Body of pancreas (tissue), 4 donors: Measurements from ENCODE around the gene INSYN2B. TPM values are rescaled to one million over a fixed set of nuclear protein-coding genes. Genes with fewer than 3 reads are reported as not detected.

Experiments
- ATAC-seq: fragments of 150-250 bp; one replicate; pipeline ENCODE4 v1.9.1; 2016
- DNase-seq, 4 donors: peaks; one replicate each; pipeline ENCODE4 v3.0.0-alpha.2; 2019
- H3K27ac ChIP-seq, 4 donors: fragments of 200-600 bp; sonication (generic); 1 replicate in 3 of 4; 2 replicates in 1 of 4; pipeline versions ENCODE4 v1.5.1 to v1.6.1; 2016 to 2019; ENCODE audit warnings: mild to moderate bottlenecking in 1 of 4, mixed read lengths in 1 of 4, moderate library complexity in 1 of 4
- H3K27me3 ChIP-seq, 2 donors: fragments of 200-600 bp; sonication (generic); one replicate each; pipeline ENCODE4 v1.6.0; 2016; ENCODE audit warnings: mild to moderate bottlenecking in 1 of 2
- H3K36me3 ChIP-seq, 2 donors: fragments of 200-600 bp; sonication (generic); replicated peaks in 1 of 2; 2 replicates each; pipeline ENCODE4 v1.5.1; 2016; ENCODE audit warnings: low read depth in 2 of 2; ENCODE audit not compliant: insufficient read depth in 1 of 2
- H3K4me1 ChIP-seq: fragments of 200-600 bp; sonication (generic); one replicate; pipeline ENCODE4 v1.6.0; 2016
- H3K4me3 ChIP-seq, 2 donors: fragments of 200-600 bp; sonication (generic); 1 replicate in 1 of 2; 2 replicates in 1 of 2; pipeline ENCODE4 v1.5.1; 2016 to 2019
- H3K9me3 ChIP-seq, 3 donors: fragments of 200-600 bp; sonication (generic); 1 replicate in 2 of 3; 2 replicates in 1 of 3; pipeline ENCODE4 v1.5.1; 2016
- POLR2A ChIP-seq, 3 donors: fragments of 450-650 bp; IDR thresholded peaks; one replicate each; pipeline ENCODE4 v1.6.1; 2016; ENCODE audit warnings: antibody characterized with exemption in 3 of 3, mild to moderate bottlenecking in 2 of 3
- WGBS, 2 donors: methylation state at CpG; one replicate each; pipeline ENCODE4 v1.1.5; 2017; 5-methylcytosine and 5-hydroxymethylcytosine counted together
- intact Hi-C: fragments of 100-400 bp; cut with DNase I; formaldehyde crosslinking; loops from one replicate; pipeline ENCODE4 v1.15.1; 2023
- total RNA-seq, 2 donors: library from RNA; depleted of rRNA; stranded (reverse); fragments of >200 nt; gene quantifications; one replicate each; pipeline ENCODE4 v1.1.0, GENCODE V29; 2016
- TF ChIP-seq, protein P1 (sequence below), 7 experiments: fragments of 450-650 bp in 4 of 7; fragments of 200-600 bp in 3 of 7; sonication (generic) in 3 of 7; IDR thresholded peaks; one replicate each; pipeline ENCODE4 v1.5.1; 2016 to 2019; ENCODE audit warnings: antibody characterized with exemption in 7 of 7

INSYN2B gene
- total RNA-seq, 2 donors from 2014 or later, result not detected

DNA sequence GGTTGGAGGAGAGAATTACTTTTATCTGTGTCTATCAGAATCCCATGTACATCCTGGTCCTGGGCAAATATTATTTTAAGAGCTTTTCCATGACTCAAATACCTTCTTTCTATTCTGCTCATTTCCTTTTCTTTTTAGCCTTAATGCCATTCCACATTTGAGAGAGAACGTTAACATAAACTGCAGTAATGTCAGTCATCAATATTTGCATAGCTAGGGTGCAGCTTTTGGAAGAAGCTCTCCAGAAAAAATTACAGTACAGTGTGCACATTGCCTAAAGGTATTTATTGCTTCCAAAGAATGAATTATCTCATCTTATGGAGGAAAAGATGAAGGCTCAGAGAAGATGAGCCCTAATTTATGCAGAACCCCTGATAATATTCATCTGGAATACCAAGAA lies 58.3 kb downstream of the INSYN2B start:
- no peak overlapping the region for H3K4me3 ChIP-seq
- no peaks in the 10 kb centered on the region for H3K36me3 ChIP-seq
- H3K27me3 ChIP-seq, result no peaks in the 10 kb centered on the region
- 23 to 25% methylated on average over 1 of the region's 1 CpG for WGBS, 2 donors
- TF ChIP-seq POLR2A (IDR thresholded peaks at IDR 0.05), result no peak
- TF ChIP-seq, protein P1, sequence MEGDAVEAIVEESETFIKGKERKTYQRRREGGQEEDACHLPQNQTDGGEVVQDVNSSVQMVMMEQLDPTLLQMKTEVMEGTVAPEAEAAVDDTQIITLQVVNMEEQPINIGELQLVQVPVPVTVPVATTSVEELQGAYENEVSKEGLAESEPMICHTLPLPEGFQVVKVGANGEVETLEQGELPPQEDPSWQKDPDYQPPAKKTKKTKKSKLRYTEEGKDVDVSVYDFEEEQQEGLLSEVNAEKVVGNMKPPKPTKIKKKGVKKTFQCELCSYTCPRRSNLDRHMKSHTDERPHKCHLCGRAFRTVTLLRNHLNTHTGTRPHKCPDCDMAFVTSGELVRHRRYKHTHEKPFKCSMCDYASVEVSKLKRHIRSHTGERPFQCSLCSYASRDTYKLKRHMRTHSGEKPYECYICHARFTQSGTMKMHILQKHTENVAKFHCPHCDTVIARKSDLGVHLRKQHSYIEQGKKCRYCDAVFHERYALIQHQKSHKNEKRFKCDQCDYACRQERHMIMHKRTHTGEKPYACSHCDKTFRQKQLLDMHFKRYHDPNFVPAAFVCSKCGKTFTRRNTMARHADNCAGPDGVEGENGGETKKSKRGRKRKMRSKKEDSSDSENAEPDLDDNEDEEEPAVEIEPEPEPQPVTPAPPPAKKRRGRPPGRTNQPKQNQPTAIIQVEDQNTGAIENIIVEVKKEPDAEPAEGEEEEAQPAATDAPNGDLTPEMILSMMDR (IDR thresholded peaks at IDR 0.05), result no peak
- H3K9me3 ChIP-seq, result no peaks in the 10 kb centered on the region
- H3K4me1 ChIP-seq, result no peaks in the 10 kb centered on the region
- no peak for ATAC-seq
- no peak overlapping the region for H3K27ac ChIP-seq
- intact Hi-C loops, result no loop called here
- DNase-seq, result no peak

DNA sequence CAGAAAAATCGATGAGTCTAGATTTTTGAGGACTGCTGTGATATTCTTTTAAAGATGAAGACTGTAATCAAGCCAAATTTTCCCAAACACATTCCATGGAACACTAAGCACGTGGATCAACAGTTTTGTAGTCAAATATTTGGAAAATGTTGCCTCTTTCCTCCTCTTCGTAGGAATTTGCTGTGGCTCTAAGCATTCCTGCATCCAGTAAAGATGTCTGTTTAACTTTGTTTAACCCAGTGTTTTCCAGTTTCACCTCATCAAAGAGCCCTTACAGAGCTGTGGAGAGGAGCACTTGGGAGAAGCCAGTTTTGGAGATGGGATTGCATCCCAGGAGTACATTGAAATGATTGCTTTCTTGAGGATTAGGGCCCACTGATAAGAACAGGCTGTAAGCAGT lies 58.9 kb downstream of the INSYN2B start:
- H3K4me1 ChIP-seq, result no peaks in the 10 kb centered on the region
- no peaks in the 10 kb centered on the region for H3K9me3 ChIP-seq
- WGBS, 2 donors, result 19 to 33% methylated on average over 3 of the region's 3 CpGs
- no peak for ATAC-seq
- H3K27ac ChIP-seq, result no peak overlapping the region
- TF ChIP-seq, protein P1 (IDR thresholded peaks at IDR 0.05), result no peak
- no peak for TF ChIP-seq POLR2A (IDR thresholded peaks at IDR 0.05)
- H3K36me3 ChIP-seq, result no peaks in the 10 kb centered on the region
- DNase-seq, result no peak
- H3K27me3 ChIP-seq, result no peaks in the 10 kb centered on the region
- H3K4me3 ChIP-seq, result no peak overlapping the region
- intact Hi-C loops, result no loop called here

DNA sequence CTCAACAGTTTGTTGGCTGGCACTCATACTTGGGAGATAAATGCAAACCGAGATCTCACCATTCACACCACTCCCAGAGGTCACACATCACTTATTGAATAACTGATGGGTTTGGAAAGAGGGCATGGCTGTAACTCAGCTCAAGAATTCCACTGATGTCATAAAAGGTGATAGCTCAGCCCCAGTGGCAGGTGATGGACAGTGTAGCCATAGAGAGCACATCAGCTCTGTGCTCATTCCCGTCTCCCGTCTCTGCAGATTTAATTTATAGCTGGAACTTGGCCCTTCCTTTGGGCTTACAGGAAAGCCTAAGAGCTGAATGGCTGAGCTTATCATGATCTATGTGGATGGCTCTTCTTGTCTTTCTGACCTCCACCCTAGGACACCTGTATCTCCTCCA lies 59.8 kb downstream of the INSYN2B start:
- DNase-seq, result no peak
- ATAC-seq, result no peak
- no peaks in the 10 kb centered on the region for H3K27me3 ChIP-seq
- no peaks in the 10 kb centered on the region for H3K4me1 ChIP-seq
- no peak overlapping the region for H3K4me3 ChIP-seq
- WGBS, 2 donors, result 53 to 56% methylated on average over 3 of the region's 3 CpGs
- intact Hi-C loops, result no loop called here
- no peak for TF ChIP-seq POLR2A (IDR thresholded peaks at IDR 0.05)
- TF ChIP-seq, protein P1 (IDR thresholded peaks at IDR 0.05), result no peak
- H3K9me3 ChIP-seq, result no peaks in the 10 kb centered on the region
- H3K27ac ChIP-seq, result no peak overlapping the region
- H3K36me3 ChIP-seq, result no peaks in the 10 kb centered on the region

DNA sequence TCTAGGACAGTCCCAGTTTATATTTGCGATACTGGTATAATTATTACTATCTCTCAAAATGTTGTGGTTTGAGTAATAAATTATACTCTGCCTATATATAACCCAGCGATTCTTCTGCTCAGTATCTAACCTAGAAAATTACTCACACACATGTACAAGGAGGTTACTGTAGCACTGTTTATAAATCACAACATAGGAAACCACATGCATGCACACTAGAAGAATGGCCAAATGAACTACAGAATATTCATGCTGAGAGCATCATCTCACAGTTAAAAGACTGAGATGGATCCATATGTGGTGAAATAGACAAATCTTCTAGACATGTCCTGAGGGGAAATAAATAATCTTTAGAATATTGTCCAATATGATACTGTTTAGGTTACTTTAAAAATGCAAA lies 62.1 kb downstream of the INSYN2B start:
- TF ChIP-seq POLR2A (IDR thresholded peaks at IDR 0.05), result no peak
- TF ChIP-seq, protein P1 (IDR thresholded peaks at IDR 0.05), result no peak
- H3K4me1 ChIP-seq, result no peaks in the 10 kb centered on the region

DNA sequence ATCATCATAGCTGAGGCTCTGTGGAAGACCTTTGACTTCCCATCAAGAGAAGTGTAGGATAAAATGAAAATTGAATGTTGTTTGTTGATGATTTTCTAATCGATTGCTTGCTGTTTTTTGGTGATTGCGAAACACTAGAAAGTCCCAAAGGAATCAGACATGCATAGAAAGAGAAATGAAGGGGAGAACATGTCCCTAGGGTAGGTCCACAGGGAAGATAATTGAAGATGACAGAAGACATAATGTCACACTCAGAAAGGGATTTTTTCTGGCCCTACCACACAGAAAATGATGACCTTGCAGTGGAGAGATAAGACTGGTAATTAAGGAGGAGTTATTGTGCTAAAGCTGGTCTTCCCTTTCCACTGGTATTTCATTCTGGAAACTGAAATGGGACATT lies 62.8 kb downstream of the INSYN2B start:
- intact Hi-C loops, result no loop called here
- no peak for ATAC-seq
- no peak overlapping the region for H3K4me3 ChIP-seq
- 63 to 69% methylated on average over 2 of the region's 2 CpGs for WGBS, 2 donors
- no peaks in the 10 kb centered on the region for H3K27me3 ChIP-seq
- no peaks in the 10 kb centered on the region for H3K36me3 ChIP-seq
- no peaks in the 10 kb centered on the region for H3K9me3 ChIP-seq
- no peaks in the 10 kb centered on the region for H3K4me1 ChIP-seq
- H3K27ac ChIP-seq, result no peak overlapping the region
- TF ChIP-seq, protein P1 (IDR thresholded peaks at IDR 0.05), result no peak
- TF ChIP-seq POLR2A (IDR thresholded peaks at IDR 0.05), result no peak
- DNase-seq, result no peak

More for the DNA sequence above, 62.1 kb downstream of the INSYN2B start:
- Histone ChIP-seq H3K9me3 (no peaks in the 10 kb centered on the region), H3K36me3 (no peaks in the 10 kb centered on the region), H3K27ac (no peak overlapping the region), H3K27me3 (no peaks in the 10 kb centered on the region), H3K4me3 (no peak overlapping the region)
- DNase-seq (no peak), ATAC-seq (no peak)
- intact Hi-C loops, result no loop called here
- 84 to 91% methylated on average over 2 of the region's 2 CpGs for WGBS, 2 donors
